ENCODE data around the gene SKIDA1.

DNA sequence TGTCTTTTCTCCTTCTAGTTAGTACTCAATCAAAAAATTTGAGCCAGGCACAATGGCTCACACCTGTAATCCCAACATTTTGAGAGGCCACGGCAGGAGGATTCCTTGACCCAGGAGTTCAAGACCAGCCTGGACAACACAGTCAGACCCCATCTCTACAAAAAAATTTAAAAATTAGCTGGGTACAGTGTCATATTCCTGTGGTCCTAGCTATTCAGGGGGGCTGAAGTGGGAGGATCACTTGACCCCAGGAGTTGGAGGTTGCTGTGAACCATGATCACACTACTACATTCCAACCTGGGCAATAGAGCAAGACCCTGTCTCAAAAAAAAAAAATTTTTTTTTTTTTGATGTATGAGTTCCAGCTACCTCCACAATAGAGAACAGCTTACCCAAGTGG, 57.8 kb downstream of the SKIDA1 start:
- no peak for TF ChIP-seq POLR2A (IDR thresholded peaks at IDR 0.05)
- no peak for TF ChIP-seq CTCF (IDR thresholded peaks at IDR 0.05)
